DOHH2 (cell line): ENCODE measurements around the gene SSBP2.

Experiments
- CTCF ChIP-seq: fragments of 200-600 bp; sonication (generic); IDR thresholded peaks from one replicate; pipeline ENCODE4 v1.5.1; 2014; ENCODE audit warnings: antibody characterized with exemption, mild to moderate bottlenecking, low read depth, low read length; ENCODE audit not compliant: poor library complexity, severe bottlenecking
- EZH2phosphoT487 ChIP-seq: fragments of 200-600 bp; sonication (generic); IDR thresholded peaks from 2 replicates; pipeline ENCODE4 v1.6.1; 2017; ENCODE audit warnings: borderline replicate concordance, mild to moderate bottlenecking, antibody characterized with exemption, low read length, moderate library complexity, mixed read lengths

DNA sequence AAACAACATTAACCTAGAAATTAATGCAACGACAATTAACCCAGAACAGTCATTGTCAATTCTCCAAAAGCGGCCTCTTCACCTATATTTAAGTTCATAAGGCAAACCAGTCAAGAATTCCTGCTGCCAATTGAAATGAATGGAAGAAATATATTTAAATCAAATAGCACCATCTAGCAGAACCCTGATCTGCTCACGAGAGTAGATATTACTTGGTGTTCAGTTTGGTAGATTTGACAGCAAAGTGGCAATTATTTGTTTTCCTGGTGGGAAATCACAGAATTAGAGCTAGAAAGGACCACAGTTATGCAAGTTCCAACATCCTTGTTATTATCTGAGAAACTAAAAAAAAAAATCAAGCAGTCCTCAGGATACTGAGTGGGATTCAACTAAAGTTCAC is 2.3 kb downstream of the SSBP2 start:
- TF ChIP-seq CTCF (no peak), EZH2phosphoT487 (no peak)
